Activated naive CD8-positive, alpha-beta T cell treated with anti-CD3 and anti-CD28 coated beads, Interleukin-2, amount 10 ng/mL, durations not matched to agents 7 days and 5 days (primary cell): ENCODE measurements around the gene CTDSPL2. TPM values are rescaled to one million over a fixed set of nuclear protein-coding genes. Genes with fewer than 3 reads are reported as not detected.

Experiments used
- ATAC-seq: fragments of 150-1000 bp; cut with Tn5 transposase; one replicate; pipeline ENCODE4 v1.10.0; 2021; ENCODE audit warnings: low read depth, moderate library complexity
- POLR2A ChIA-PET: fragments of 350-600 bp; sonication (Branson Sonifier 250); formaldehyde crosslinking; loops from one replicate; lab custom pipeline; 2021; ENCODE audit warnings: antibody characterized with exemption; lab: Charles Lee
- DNase-seq: peaks from one replicate; pipeline ENCODE4 v3.0.0; 2021
- H3K27ac Mint-ChIP-seq: one replicate; pipeline ENCODE4 v1.8.0; 2022; ENCODE audit warnings: mild to moderate bottlenecking, mixed read lengths
- H3K27me3 Mint-ChIP-seq: one replicate; pipeline ENCODE4 v1.8.0; 2022; ENCODE audit warnings: mild to moderate bottlenecking, moderate library complexity, mixed read lengths
- H3K36me3 Mint-ChIP-seq: one replicate; pipeline ENCODE4 v1.8.0; 2021; ENCODE audit warnings: mild to moderate bottlenecking, mixed read lengths
- H3K4me1 Mint-ChIP-seq: one replicate; pipeline ENCODE4 v1.8.0; 2021; ENCODE audit warnings: mixed read lengths
- H3K4me3 Mint-ChIP-seq: one replicate; pipeline ENCODE4 v1.8.0; 2022; ENCODE audit warnings: mild to moderate bottlenecking, moderate library complexity, mixed read lengths
- H3K9me3 Mint-ChIP-seq: one replicate; pipeline ENCODE4 v1.8.0; 2021; ENCODE audit warnings: mixed read lengths
- total RNA-seq, 2 experiments: library from RNA; stranded (reverse); gene quantifications; one replicate each; pipeline ENCODE4 v1.2.3, GENCODE V29; 2021

The CTDSPL2 gene
- 10 to 100 TPM; 82.9 to 87.5 TPM for total RNA-seq

- Mint-ChIP-seq H3K9me3 (no peaks in the 10 kb centered on the region), H3K27ac (peak within 1 kb of the TSS; percentile 96), H3K36me3 (peaks cover 14% of the 10 kb centered on the region), H3K27me3 (no peaks in the 10 kb centered on the region), H3K4me3 (peak within 1 kb of the TSS; percentile 91), H3K4me1 (peaks cover 29% of the 10 kb centered on the region)
- peak; percentile 95 for DNase-seq
- ATAC-seq, result peak; percentile 97
- POLR2A ChIA-PET, result interaction anchor here (0.7 to 3.5 kb wide), 11 partner anchors 19 to 602 kb away, joined by 3 to 62 read pairs (median 5); partner anchors contain the start of genes EIF3J, GOLM2, MFAP1 and SPG11
Measured at GRCh38 chr15:44426975-44427755, at the start of gene CTDSPL2. Gene CTDSPL2 (plus strand): TSS chr15:44427629. CDS start chr15:44459015, 31,386 bp downstream.

- POLR2A ChIA-PET, result no interaction called here
- H3K27ac Mint-ChIP-seq, result no peak overlapping the region
- H3K4me1 Mint-ChIP-seq, result peaks cover 6% of the 10 kb centered on the region
- peaks cover 12% of the 10 kb centered on the region for H3K36me3 Mint-ChIP-seq
- H3K4me3 Mint-ChIP-seq, result no peak overlapping the region
- no peaks in the 10 kb centered on the region for H3K9me3 Mint-ChIP-seq
- DNase-seq (no peak), ATAC-seq (no peak)
- no peaks in the 10 kb centered on the region for H3K27me3 Mint-ChIP-seq
Measured at GRCh38 chr15:44381236-44381635, 46.2 kb upstream of the CTDSPL2 start.

- Mint-ChIP-seq H3K4me3 (no peak overlapping the region), H3K36me3 (peaks cover 14% of the 10 kb centered on the region), H3K27me3 (no peaks in the 10 kb centered on the region), H3K9me3 (no peaks in the 10 kb centered on the region), H3K4me1 (peaks cover 6% of the 10 kb centered on the region), H3K27ac (no peak overlapping the region)
- POLR2A ChIA-PET, result interaction anchor here (0.6 kb wide), 1 partner anchor 38 kb away, joined by 6 read pairs; no protein-coding TSS in a partner anchor
- DNase-seq, result no peak
- ATAC-seq, result no peak
Measured at GRCh38 chr15:44385344-44385942, 42.0 kb upstream of the CTDSPL2 start.

- no peak for DNase-seq
- no peaks in the 10 kb centered on the region for H3K9me3 Mint-ChIP-seq
- H3K4me1 Mint-ChIP-seq, result peaks cover 5% of the 10 kb centered on the region
- peaks cover 2% of the 10 kb centered on the region for H3K36me3 Mint-ChIP-seq
- no peak overlapping the region for H3K27ac Mint-ChIP-seq
- no peaks in the 10 kb centered on the region for H3K27me3 Mint-ChIP-seq
- no peak for ATAC-seq
- no peak overlapping the region for H3K4me3 Mint-ChIP-seq
- POLR2A ChIA-PET, result no interaction called here
Measured at GRCh38 chr15:44394062-44394461, 33.4 kb upstream of the CTDSPL2 start.

- Mint-ChIP-seq H3K36me3 (peaks cover 2% of the 10 kb centered on the region), H3K4me1 (peaks cover 5% of the 10 kb centered on the region), H3K27ac (no peak overlapping the region), H3K27me3 (no peaks in the 10 kb centered on the region), H3K9me3 (no peaks in the 10 kb centered on the region), H3K4me3 (no peak overlapping the region)
- POLR2A ChIA-PET, result no interaction called here
- DNase-seq (no peak), ATAC-seq (no peak)
Measured at GRCh38 chr15:44394562-44394961, 32.9 kb upstream of the CTDSPL2 start.

GRCh38 chr15:44397869-44398268 lies 29.6 kb upstream of the CTDSPL2 start:
- no peaks in the 10 kb centered on the region for H3K9me3 Mint-ChIP-seq
- H3K4me3 Mint-ChIP-seq, result no peak overlapping the region
- POLR2A ChIA-PET, result interaction anchor here (0.6 kb wide), 1 partner anchor 109 kb away, joined by 3 read pairs; the partner anchor contains the start of gene GOLM2
- no peak overlapping the region for H3K27ac Mint-ChIP-seq
- peaks cover 5% of the 10 kb centered on the region for H3K36me3 Mint-ChIP-seq
- H3K4me1 Mint-ChIP-seq, result peaks cover 5% of the 10 kb centered on the region
- no peaks in the 10 kb centered on the region for H3K27me3 Mint-ChIP-seq
- no peak for DNase-seq
- ATAC-seq, result no peak

- H3K27me3 Mint-ChIP-seq, result no peaks in the 10 kb centered on the region
- POLR2A ChIA-PET, result interaction anchor here (0.5 kb wide), 1 partner anchor 141 kb away, joined by 5 read pairs; no protein-coding TSS in a partner anchor
- no peak for ATAC-seq
- H3K4me3 Mint-ChIP-seq, result no peak overlapping the region
- H3K9me3 Mint-ChIP-seq, result no peaks in the 10 kb centered on the region
- no peak overlapping the region for H3K27ac Mint-ChIP-seq
- no peaks in the 10 kb centered on the region for H3K4me1 Mint-ChIP-seq
- no peak for DNase-seq
- H3K36me3 Mint-ChIP-seq, result peaks cover 8% of the 10 kb centered on the region
Measured at GRCh38 chr15:44414001-44414400, 13.4 kb upstream of the CTDSPL2 start.

GRCh38 chr15:44427756-44428724 lies 611 bp downstream of the CTDSPL2 start:
- Mint-ChIP-seq H3K4me3 (peak overlapping the region; percentile 91), H3K36me3 (peaks cover 18% of the 10 kb centered on the region), H3K27ac (peak overlapping the region; percentile 96), H3K9me3 (no peaks in the 10 kb centered on the region), H3K27me3 (no peaks in the 10 kb centered on the region), H3K4me1 (peaks cover 29% of the 10 kb centered on the region)
- ATAC-seq (peak; percentile 11), DNase-seq (no peak)
- POLR2A ChIA-PET, result interaction anchor here (0.5 to 3.5 kb wide), 8 partner anchors 18 to 301 kb away, joined by 3 to 62 read pairs (median 4); partner anchors contain the start of genes EIF3J and GOLM2

GRCh38 chr15:44435893-44436667 lies 8.7 kb downstream of the CTDSPL2 start:
- peaks cover 42% of the 10 kb centered on the region for H3K36me3 Mint-ChIP-seq
- ATAC-seq (no peak), DNase-seq (no peak)
- H3K9me3 Mint-ChIP-seq, result no peaks in the 10 kb centered on the region
- H3K4me3 Mint-ChIP-seq, result no peak overlapping the region
- POLR2A ChIA-PET, result interaction anchor here (0.7 kb wide), 1 partner anchor 293 kb away, joined by 4 read pairs; no protein-coding TSS in a partner anchor
- H3K4me1 Mint-ChIP-seq, result peaks cover 23% of the 10 kb centered on the region
- H3K27ac Mint-ChIP-seq, result no peak overlapping the region
- H3K27me3 Mint-ChIP-seq, result no peaks in the 10 kb centered on the region

GRCh38 chr15:44438402-44438801 lies 11.0 kb downstream of the CTDSPL2 start:
- ATAC-seq, result no peak
- H3K27ac Mint-ChIP-seq, result no peak overlapping the region

GRCh38 chr15:44441095-44441501 lies 13.7 kb downstream of the CTDSPL2 start:
- Mint-ChIP-seq H3K4me1 (peaks cover 26% of the 10 kb centered on the region), H3K36me3 (peaks cover 47% of the 10 kb centered on the region), H3K27me3 (no peaks in the 10 kb centered on the region), H3K27ac (no peak overlapping the region), H3K4me3 (no peak overlapping the region), H3K9me3 (no peaks in the 10 kb centered on the region)
- no peak for DNase-seq
- POLR2A ChIA-PET, result no interaction called here
- ATAC-seq, result no peak

More at GRCh38 chr15:44438402-44438801, 11.0 kb downstream of the CTDSPL2 start:
- Mint-ChIP-seq H3K9me3 (no peaks in the 10 kb centered on the region), H3K4me3 (no peak overlapping the region), H3K36me3 (peaks cover 47% of the 10 kb centered on the region), H3K27me3 (no peaks in the 10 kb centered on the region), H3K4me1 (peaks cover 26% of the 10 kb centered on the region)
- POLR2A ChIA-PET, result no interaction called here
- no peak for DNase-seq

GRCh38 chr15:44443515-44443914 lies 16.1 kb downstream of the CTDSPL2 start:
- DNase-seq (no peak), ATAC-seq (no peak)
- Mint-ChIP-seq H3K4me3 (no peak overlapping the region), H3K4me1 (peaks cover 11% of the 10 kb centered on the region), H3K36me3 (peaks cover 44% of the 10 kb centered on the region), H3K9me3 (no peaks in the 10 kb centered on the region), H3K27ac (no peak overlapping the region), H3K27me3 (no peaks in the 10 kb centered on the region)
- POLR2A ChIA-PET, result no interaction called here
